Calu3 (cell line): ENCODE data around the gene DIS3L2. TPM values are rescaled to one million over a fixed set of nuclear protein-coding genes. Genes with fewer than 3 reads are reported as not detected.
"Not testable (repeated sequence)": the region's sequence is repeated elsewhere in the genome, so short reads cannot be mapped to it uniquely, and the experiment has no call there.

Experiments used
- BruUV-seq: library from RNA; stranded (reverse); fragments of 400-500 nt; replicated peaks from 2 replicates; lab custom pipeline; 2021; lab: Mats Ljungman, UMichigan
- CTCF ChIA-PET: fragments of 300-600 bp; sonication (Branson Sonifier 250); formaldehyde crosslinking; loops from one replicate; lab custom pipeline; 2022; ENCODE audit warnings: antibody characterized with exemption; lab: Charles Lee
- DNase-seq: peaks from one replicate; pipeline ENCODE4 v3.0.0; 2022
- H3K27ac Mint-ChIP-seq: one replicate; pipeline ENCODE4 v1.8.0; 2022; ENCODE audit warnings: mixed read lengths; ENCODE audit not compliant: unreplicated experiment
- H3K27me3 Mint-ChIP-seq: one replicate; pipeline ENCODE4 v1.8.0; 2022; ENCODE audit warnings: mixed read lengths; ENCODE audit not compliant: unreplicated experiment
- H3K36me3 Mint-ChIP-seq: one replicate; pipeline ENCODE4 v1.8.0; 2022; ENCODE audit warnings: mild to moderate bottlenecking, moderate library complexity, mixed read lengths; ENCODE audit not compliant: insufficient read depth, unreplicated experiment
- H3K4me1 Mint-ChIP-seq: one replicate; pipeline ENCODE4 v1.8.0; 2022; ENCODE audit warnings: mild to moderate bottlenecking, low read depth, mixed read lengths; ENCODE audit not compliant: unreplicated experiment
- H3K4me3 Mint-ChIP-seq: one replicate; pipeline ENCODE4 v1.8.0; 2022; ENCODE audit warnings: mild to moderate bottlenecking, low read depth, moderate library complexity, mixed read lengths; ENCODE audit not compliant: unreplicated experiment
- H3K9me3 Mint-ChIP-seq: one replicate; pipeline ENCODE4 v1.8.0; 2022; ENCODE audit warnings: low read depth, mixed read lengths; ENCODE audit not compliant: unreplicated experiment
- CTCF ChIP-seq: fragments of 200-600 bp; IDR thresholded peaks from one replicate; pipeline ENCODE4 v1.8.0; 2022; ENCODE audit warnings: antibody characterized with exemption; ENCODE audit not compliant: unreplicated experiment
- intact Hi-C: fragments of 100-400 bp; cut with micrococcal nuclease; formaldehyde crosslinking; loops from one replicate; pipeline ENCODE4 v1.10.0; 2022; ENCODE audit not compliant: unreplicated experiment
- total RNA-seq: library from RNA; stranded (reverse); gene quantifications from 2 replicates; pipeline ENCODE4 v1.2.3, GENCODE V29; 2022

The DIS3L2 gene
- total RNA-seq, 1 experiment from 2014 or later, result 46.0 TPM

- Mint-ChIP-seq H3K27me3 (no peaks in the 10 kb centered on the region), H3K9me3 (no peaks in the 10 kb centered on the region), H3K36me3 (peaks cover 5% of the 10 kb centered on the region), H3K27ac (no peak overlapping the region), H3K4me1 (no peaks in the 10 kb centered on the region), H3K4me3 (no peak overlapping the region)
- CTCF ChIA-PET, result interaction anchor here (0.7 to 1.4 kb wide), 3 partner anchors 113 to 400 kb away, joined by 3 to 9 read pairs (median 5); no protein-coding TSS in a partner anchor
- peak; percentile 67 for DNase-seq
- peak; percentile 71 for TF ChIP-seq CTCF
- no TSS peak for BruUV-seq
- intact Hi-C loops, result loop anchor here (2.0 kb wide), 2 partner anchors 401 to 419 kb away; no protein-coding TSS in a partner anchor
Measured at GRCh38 chr2:232325324-232326273, 364.1 kb downstream of the DIS3L2 start.

GRCh38 chr2:232326274-232327104, 365.0 kb downstream of the DIS3L2 start:
- CTCF ChIA-PET, result interaction anchor here (0.7 to 1.4 kb wide), 3 partner anchors 113 to 401 kb away, joined by 3 to 9 read pairs (median 5); no protein-coding TSS in a partner anchor
- intact Hi-C loops, result loop anchor here (2.0 kb wide), 2 partner anchors 402 to 420 kb away; no protein-coding TSS in a partner anchor
- H3K27me3 Mint-ChIP-seq, H3K9me3 Mint-ChIP-seq, BruUV-seq, DNase-seq, H3K27ac Mint-ChIP-seq, H3K36me3 Mint-ChIP-seq, H3K4me1 Mint-ChIP-seq, H3K4me3 Mint-ChIP-seq: not testable (repeated sequence)
- peak; percentile 10 for TF ChIP-seq CTCF

- Mint-ChIP-seq H3K4me3 (no peak overlapping the region), H3K27ac (no peak overlapping the region), H3K9me3 (no peaks in the 10 kb centered on the region), H3K27me3 (no peaks in the 10 kb centered on the region), H3K4me1 (no peaks in the 10 kb centered on the region), H3K36me3 (no peaks in the 10 kb centered on the region)
- DNase-seq, result peak; percentile 83
- CTCF ChIA-PET, result interaction anchor here (1.2 kb wide), 1 partner anchor 113 kb away, joined by 9 read pairs; no protein-coding TSS in a partner anchor
- intact Hi-C loops, result loop anchor here (2.0 kb wide), 2 partner anchors 403 to 421 kb away; no protein-coding TSS in a partner anchor
- TF ChIP-seq CTCF, result peak; percentile 87
- BruUV-seq, result no TSS peak
Measured at GRCh38 chr2:232327105-232328031, 365.9 kb downstream of the DIS3L2 start.
